ENCODE data around the gene PTX4.

The PTX4 gene

GRCh38 chr16:1488619-1489018 lies at the start of gene PTX4:
TSS of gene PTX4 (minus strand) at chr16:1488944. CDS start at chr16:1488909, 35 bp downstream.
- DNase-seq = no peak

- DNase-seq = peak; percentile 36 to 43
Measured at GRCh38 chr16:1537763-1538289, 49.1 kb upstream of the PTX4 start.

- no peak for DNase-seq
Measured at GRCh38 chr16:1537138-1537577, 48.4 kb upstream of the PTX4 start.

GRCh38 chr16:1536601-1537000 lies 47.9 kb upstream of the PTX4 start:
- DNase-seq = no peak

- DNase-seq = no peak
Measured at GRCh38 chr16:1535391-1536291, 46.9 kb upstream of the PTX4 start.

- peak in 1 of 2 experiments; percentile 43 for DNase-seq
Measured at GRCh38 chr16:1534021-1535020, 45.6 kb upstream of the PTX4 start.

GRCh38 chr16:1533443-1533951 lies 44.8 kb upstream of the PTX4 start, which contains the start of gene TMEM204:
TSS of gene TMEM204 (plus strand) at chr16:1533666. CDS start at chr16:1534276, 610 bp downstream.
- no peak for DNase-seq

- no peak for DNase-seq
Measured at GRCh38 chr16:1532771-1533170, 44.0 kb upstream of the PTX4 start.

GRCh38 chr16:1532081-1532760 lies 43.5 kb upstream of the PTX4 start:
- no peak for DNase-seq

- DNase-seq = no peak
Measured at GRCh38 chr16:1531638-1531910, 42.8 kb upstream of the PTX4 start.

- DNase-seq = no peak
Measured at GRCh38 chr16:1530883-1531637, 42.3 kb upstream of the PTX4 start.

- no peak for DNase-seq
Measured at GRCh38 chr16:1530349-1530882, 41.7 kb upstream of the PTX4 start.

- no peak for DNase-seq
Measured at GRCh38 chr16:1528921-1529537, 40.3 kb upstream of the PTX4 start.

GRCh38 chr16:1527836-1528811 lies 39.4 kb upstream of the PTX4 start:
- no peak for DNase-seq

- DNase-seq = no peak
Measured at GRCh38 chr16:1526608-1527555, 38.1 kb upstream of the PTX4 start.

- no peak for DNase-seq
Measured at GRCh38 chr16:1525871-1526607, 37.3 kb upstream of the PTX4 start.

GRCh38 chr16:1524366-1524765 lies 35.6 kb upstream of the PTX4 start:
- no peak for DNase-seq
